Measurements from ENCODE around the gene EMP3. TPM values are rescaled to one million over a fixed set of nuclear protein-coding genes. Genes with fewer than 3 reads are reported as not detected.
A peak's percentile ranks its signal among the peaks of the same experiment; 100 is the strongest.

EMP3 gene
- total and polyA plus RNA-seq, 9 of the 15 experiments (the other 6 are each of a cell fraction or from before 2014, with no cell fraction given), result 123 to 386 (median 296) TPM

- TF ChIP-seq HMGN3 (IDR thresholded peaks at IDR 0.05; ENCODE audit: borderline replicate concordance, extremely low read depth, insufficient read length, low read depth, low read length) (peak; percentile 50), STAT5A (IDR thresholded peaks at IDR 0.05; ENCODE audit: borderline replicate concordance, low read length) (no peak), RBBP5 (IDR thresholded peaks at IDR 0.05; ENCODE audit: borderline replicate concordance, insufficient read depth, low read length, poor library complexity, severe bottlenecking) (no peak), ETV1 (tag; conservative IDR thresholded peaks at IDR 0.05; ENCODE audit: low read depth) (no peak), SNRNP70 (optimal IDR thresholded peaks at IDR 0.05; ENCODE audit: low read depth, low read length) (no peak), ZNF316 (IDR thresholded peaks at IDR 0.05) (no peak), SIX5 (IDR thresholded peaks at IDR 0.05; ENCODE audit: borderline replicate concordance in 1 of 2, insufficient read depth in 1 of 2, low read depth in 1 of 2, low read length in 2 of 2) (peak; percentile 96 to 98), PTBP1 (IDR thresholded peaks at IDR 0.05; ENCODE audit: low read depth, low read length) (no peak), CREB1 (IDR thresholded peaks at IDR 0.05) (0 out of 2 replicates have a peak, but pooled peaks have one; percentile 32), CREB1 (CRISPR knock-in tag; IDR thresholded peaks at IDR 0.05) (no peak; the same call in 1 of the 2 replicates), ATF7 (IDR thresholded peaks at IDR 0.05) (0 out of 2 replicates have a peak, but pooled peaks have one; percentile 25), NONO (IDR thresholded peaks at IDR 0.05; ENCODE audit: low read depth in 2 of 2, low read length in 1 of 2) (no peak), SREBF2 (CRISPR knock-in tag; IDR thresholded peaks at IDR 0.05) (no peak), E2F4 (CRISPR knock-in tag; IDR thresholded peaks at IDR 0.05; ENCODE audit: low read depth) (0 out of 2 replicates have a peak, but pooled peaks have one; percentile 6), CBX3 (IDR thresholded peaks at IDR 0.05; ENCODE audit: borderline replicate concordance in 1 of 2, low read length in 2 of 2) (no peak), ZKSCAN1 (IDR thresholded peaks at IDR 0.05; ENCODE audit: low read depth, low read length) (no peak), RCOR1 (IDR thresholded peaks at IDR 0.05; ENCODE audit: borderline replicate concordance in 1 of 2, low read depth in 2 of 2, low read length in 2 of 2) (peak in 1 of 2 experiments; percentile 46; a peak in 1 of 4 replicates), PRPF4 (IDR thresholded peaks at IDR 0.05; ENCODE audit: insufficient read depth, low read depth, low read length, poor library complexity, severe bottlenecking) (no peak), CREB3L1 (IDR thresholded peaks at IDR 0.05; ENCODE audit: borderline replicate concordance, low read depth) (peak; percentile 92), HNRNPK (IDR thresholded peaks at IDR 0.05; ENCODE audit: low read depth, low read length, poor library complexity, severe bottlenecking) (no peak)
- TF ChIP-seq, protein P1, sequence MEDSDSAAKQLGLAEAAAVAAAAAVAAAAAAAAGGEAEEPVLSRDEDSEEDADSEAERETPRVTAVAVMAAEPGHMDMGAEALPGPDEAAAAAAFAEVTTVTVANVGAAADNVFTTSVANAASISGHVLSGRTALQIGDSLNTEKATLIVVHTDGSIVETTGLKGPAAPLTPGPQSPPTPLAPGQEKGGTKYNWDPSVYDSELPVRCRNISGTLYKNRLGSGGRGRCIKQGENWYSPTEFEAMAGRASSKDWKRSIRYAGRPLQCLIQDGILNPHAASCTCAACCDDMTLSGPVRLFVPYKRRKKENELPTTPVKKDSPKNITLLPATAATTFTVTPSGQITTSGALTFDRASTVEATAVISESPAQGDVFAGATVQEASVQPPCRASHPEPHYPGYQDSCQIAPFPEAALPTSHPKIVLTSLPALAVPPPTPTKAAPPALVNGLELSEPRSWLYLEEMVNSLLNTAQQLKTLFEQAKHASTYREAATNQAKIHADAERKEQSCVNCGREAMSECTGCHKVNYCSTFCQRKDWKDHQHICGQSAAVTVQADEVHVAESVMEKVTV (CRISPR knock-in tag; IDR thresholded peaks at IDR 0.05), result no peak
Measured at GRCh38 chr19:48362716-48363499, 37.6 kb downstream of the EMP3 start (continued).

All from K562 (cell line).